Karpas-422 (cell line): ENCODE data around the gene GALE. TPM values are rescaled to one million over a fixed set of nuclear protein-coding genes. Genes with fewer than 3 reads are reported as not detected.
"Not testable (repeated sequence)": the region's sequence is repeated elsewhere in the genome, so short reads cannot be mapped to it uniquely, and the experiment has no call there.

ENCODE experiments used
- DNase-seq: peaks from one replicate; pipeline ENCODE4 v3.0.0-alpha.2; 2015
- H2AFZ ChIP-seq: fragments of 200-600 bp; sonication (generic); 2 replicates; pipeline ENCODE4 v1.6.1; 2014; ENCODE audit warnings: antibody characterized with exemption, low read length, mixed read lengths
- H3K27ac ChIP-seq: fragments of 200-600 bp; sonication (generic); 2 replicates; pipeline ENCODE4 v1.5.1; 2014; ENCODE audit warnings: mild to moderate bottlenecking, low read length, moderate library complexity
- H3K27me3 ChIP-seq: fragments of 200-600 bp; sonication (generic); 2 replicates; pipeline ENCODE4 v1.6.1; 2014; ENCODE audit warnings: low read length, mixed read lengths
- H3K36me3 ChIP-seq: fragments of 200-600 bp; sonication (generic); 2 replicates; pipeline ENCODE4 v1.6.1; 2014; ENCODE audit warnings: low read length, mixed read lengths; ENCODE audit not compliant: insufficient read depth
- H3K4me1 ChIP-seq: fragments of 200-600 bp; sonication (generic); 2 replicates; pipeline ENCODE4 v1.6.1; 2014; ENCODE audit warnings: mild to moderate bottlenecking, low read length, mixed read lengths
- H3K4me2 ChIP-seq: fragments of 200-600 bp; sonication (generic); 2 replicates; pipeline ENCODE4 v1.6.1; 2014; ENCODE audit warnings: low read length, low read depth, mild to moderate bottlenecking; ENCODE audit not compliant: poor library complexity, severe bottlenecking
- H3K4me3 ChIP-seq: fragments of 200-600 bp; sonication (generic); 2 replicates; pipeline ENCODE4 v1.5.1; 2014; ENCODE audit warnings: mild to moderate bottlenecking, antibody characterized with exemption, low read length, mixed read lengths
- H3K79me2 ChIP-seq: fragments of 200-600 bp; sonication (generic); 2 replicates; pipeline ENCODE4 v1.6.1; 2014; ENCODE audit warnings: mild to moderate bottlenecking, low read length, mixed read lengths
- H3K9ac ChIP-seq: fragments of 200-600 bp; sonication (generic); 2 replicates; pipeline ENCODE4 v1.6.0; 2014; ENCODE audit warnings: low read length
- H3K9me2 ChIP-seq: fragments of 200-600 bp; sonication (generic), shearing (Covaris generic); replicated peaks from 2 replicates; pipeline ENCODE4 v1.6.0; 2014; ENCODE audit warnings: mild to moderate bottlenecking, low read length, moderate library complexity; ENCODE audit not compliant: insufficient read depth
- H3K9me3 ChIP-seq: fragments of 300-700, 200-600 bp; sonication (generic); 2 replicates; pipeline ENCODE4 v1.6.1; 2014; ENCODE audit warnings: low read length, mixed read lengths
- H4K20me1 ChIP-seq: fragments of 200-600 bp; sonication (generic); 2 replicates; pipeline ENCODE4 v1.6.1; 2014; ENCODE audit warnings: mild to moderate bottlenecking, antibody characterized with exemption, low read length, low read depth; ENCODE audit not compliant: insufficient read depth
- total RNA-seq: library from RNA; depleted of rRNA; stranded (reverse); fragments of >200 nt; shearing (Covaris generic); gene quantifications from 2 replicates; pipeline ENCODE4 v1.2.3, GENCODE V29; 2014; ENCODE audit warnings: low replicate concordance

GALE gene
- total RNA-seq, 1 experiment from 2014 or later: 39.7 TPM

DNA sequence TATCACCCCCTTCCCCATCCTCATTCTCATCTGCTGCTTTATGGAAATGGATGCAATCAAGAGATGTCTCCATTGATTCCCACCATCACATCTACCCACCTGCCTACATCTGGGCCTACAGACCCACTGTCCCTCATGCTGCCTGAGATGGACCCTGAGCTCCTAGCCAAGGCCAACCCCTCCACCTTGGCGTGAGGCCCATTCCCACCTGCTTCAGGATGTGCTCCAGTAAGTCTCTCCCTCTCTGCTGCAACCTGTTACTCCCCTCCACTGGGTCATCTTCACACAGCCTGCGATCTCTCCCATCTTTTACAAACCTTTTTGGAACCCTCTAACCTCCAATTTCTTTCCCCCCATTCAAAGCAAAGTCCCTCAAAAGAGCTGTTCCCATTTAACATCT lies 4.5 kb upstream of the GALE start:
- Histone ChIP-seq H3K9me3 (no peaks in the 10 kb centered on the region), H3K4me1 (peaks cover 15% of the 10 kb centered on the region), H4K20me1 (no peaks in the 10 kb centered on the region), H2AFZ (no peak overlapping the region), H3K79me2 (no peaks in the 10 kb centered on the region; the same call in 1 of the 2 replicates), H3K9ac (no peak overlapping the region), H3K4me3 (no peak overlapping the region), H3K9me2 (no peaks in the 10 kb centered on the region), H3K36me3 (no peaks in the 10 kb centered on the region), H3K4me2 (no peak overlapping the region), H3K27me3 (no peaks in the 10 kb centered on the region), H3K27ac (no peak overlapping the region)
- DNase-seq: no peak

DNA sequence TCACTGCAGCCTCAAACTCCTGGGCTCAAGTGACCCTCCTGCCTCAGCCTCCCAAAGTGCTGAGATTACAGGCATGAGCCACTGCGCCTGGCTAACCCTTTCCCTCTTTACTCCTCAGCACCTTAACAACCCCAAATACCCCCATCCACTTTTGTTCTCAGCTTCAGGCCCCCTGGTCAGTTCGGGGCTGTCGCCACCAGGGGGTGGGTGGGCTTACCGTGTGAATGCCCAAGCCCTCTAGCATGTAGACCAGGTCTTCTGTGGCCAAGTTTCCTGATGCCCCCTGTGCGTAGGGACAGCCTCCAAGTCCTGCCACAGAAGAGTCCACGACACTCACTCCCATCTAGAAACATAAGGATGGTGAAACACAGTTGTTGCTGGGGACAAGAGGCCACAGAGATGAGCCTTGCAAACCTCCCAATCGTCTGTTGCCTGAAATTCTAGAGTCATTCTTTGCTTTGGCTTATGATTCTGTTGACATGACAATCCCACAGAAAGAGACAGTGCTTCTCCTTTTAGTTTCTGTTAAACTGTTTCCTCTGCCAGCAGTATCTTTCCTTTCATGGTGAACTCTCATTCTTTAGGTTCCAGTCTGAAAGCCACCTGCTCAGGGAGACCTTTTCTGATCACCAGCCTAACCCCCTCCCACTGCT lies 3.8 kb upstream of the GALE start:
- no peaks in the 10 kb centered on the region for H3K9me2 ChIP-seq
- no peak for DNase-seq
- H3K9me3 ChIP-seq: no peaks in the 10 kb centered on the region
- H2AFZ ChIP-seq: no peak overlapping the region
- no peaks in the 10 kb centered on the region for H3K36me3 ChIP-seq
- H3K4me1 ChIP-seq: peaks cover 16% of the 10 kb centered on the region
- H3K9ac ChIP-seq: no peak overlapping the region
- peaks cover 6% of the 10 kb centered on the region; the same call in 1 of the 2 replicates for H3K79me2 ChIP-seq
- no peak overlapping the region for H3K4me3 ChIP-seq
- H3K27me3 ChIP-seq: no peaks in the 10 kb centered on the region
- H3K27ac ChIP-seq: no peak overlapping the region
- H3K4me2 ChIP-seq: no peak overlapping the region
- no peaks in the 10 kb centered on the region for H4K20me1 ChIP-seq

DNA sequence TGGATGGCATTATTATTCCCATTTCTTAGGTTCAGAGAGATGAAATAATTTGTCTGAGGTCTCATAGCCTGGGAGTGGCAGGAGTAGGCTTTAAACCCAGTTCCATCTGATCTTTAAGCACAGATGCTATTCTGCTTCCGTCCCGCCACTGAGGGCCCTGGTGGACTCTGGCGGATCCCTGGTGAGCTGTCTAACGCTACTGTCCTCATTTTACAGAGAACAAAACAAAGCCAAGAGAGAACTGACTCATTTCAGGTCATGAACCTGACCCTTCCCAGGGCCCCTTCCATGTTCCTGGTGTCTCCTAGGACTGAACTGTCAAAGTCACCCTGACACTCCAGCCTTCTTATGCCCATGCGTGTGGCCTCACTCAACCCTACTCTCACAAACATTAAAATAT lies 3.1 kb upstream of the GALE start:
- Histone ChIP-seq H3K4me3 (no peak overlapping the region), H3K4me2 (no peak overlapping the region), H3K79me2 (peaks cover 8% of the 10 kb centered on the region; the same call in 1 of the 2 replicates), H3K9me2 (no peaks in the 10 kb centered on the region), H3K4me1 (peaks cover 22% of the 10 kb centered on the region), H4K20me1 (no peaks in the 10 kb centered on the region), H2AFZ (no peak overlapping the region), H3K9me3 (no peaks in the 10 kb centered on the region), H3K9ac (no peak overlapping the region), H3K36me3 (no peaks in the 10 kb centered on the region), H3K27ac (no peak overlapping the region), H3K27me3 (no peaks in the 10 kb centered on the region)
- no peak for DNase-seq

DNA sequence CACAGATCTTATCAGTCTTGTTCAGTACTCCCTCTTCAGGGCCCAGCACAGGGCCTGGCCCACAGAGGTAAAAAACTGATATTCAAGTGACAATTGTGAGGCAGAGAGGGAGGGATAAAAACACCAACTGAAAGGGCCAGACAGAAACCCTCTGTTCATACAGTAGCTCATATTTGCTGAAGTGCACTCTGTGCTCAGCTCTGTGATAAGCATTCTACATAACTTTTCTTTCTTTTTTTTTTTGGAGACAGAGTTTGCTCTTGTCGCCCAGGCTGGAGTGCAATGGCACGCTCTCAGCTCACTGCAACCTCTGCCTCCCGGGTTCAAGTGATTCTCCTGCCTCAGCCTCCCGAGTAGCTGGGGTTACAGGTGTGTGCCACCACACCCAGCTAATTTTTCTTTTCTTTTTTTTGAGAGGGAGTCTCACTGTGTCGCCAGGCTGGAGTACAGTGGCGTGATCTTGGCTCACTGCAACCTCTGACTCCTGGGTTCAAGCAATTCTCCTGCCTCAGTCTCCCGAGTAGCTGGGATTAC lies 2.3 kb upstream of the GALE start:
- not testable (repeated sequence) for H3K27me3 ChIP-seq, H3K4me3 ChIP-seq, H3K27ac ChIP-seq, H3K9me3 ChIP-seq, H3K9ac ChIP-seq, H2AFZ ChIP-seq, H3K79me2 ChIP-seq, H3K36me3 ChIP-seq, DNase-seq, H4K20me1 ChIP-seq, H3K4me2 ChIP-seq, H3K9me2 ChIP-seq
- H3K4me1 ChIP-seq: peaks cover 22% of the 10 kb centered on the region

- no peaks in the 10 kb centered on the region for H3K27me3 ChIP-seq
- no peaks in the 10 kb centered on the region for H3K9me3 ChIP-seq
- H3K4me1 ChIP-seq: peaks cover 22% of the 10 kb centered on the region
- no peaks in the 10 kb centered on the region for H3K9me2 ChIP-seq
- H3K27ac ChIP-seq: no peak overlapping the region
- H3K36me3 ChIP-seq: no peaks in the 10 kb centered on the region
- H3K4me2 ChIP-seq: peak overlapping the region; percentile 83
- peak overlapping the region; percentile 94 for H3K4me3 ChIP-seq
- no peaks in the 10 kb centered on the region for H4K20me1 ChIP-seq
- H3K9ac ChIP-seq: peak overlapping the region; percentile 94
- DNase-seq: no peak
- peaks cover 8% of the 10 kb centered on the region; the same call in 1 of the 2 replicates for H3K79me2 ChIP-seq
- no peak overlapping the region for H2AFZ ChIP-seq
Observed at GRCh38 chr1:23801876-23802275, 1.3 kb upstream of the GALE start.

GRCh38 chr1:23801338-23801748 lies 789 bp upstream of the GALE start:
- Histone ChIP-seq H3K9me3 (no peaks in the 10 kb centered on the region), H3K79me2 (peaks cover 8% of the 10 kb centered on the region; the same call in 1 of the 2 replicates), H3K36me3 (no peaks in the 10 kb centered on the region), H3K4me2 (peak overlapping the region; percentile 83), H3K9me2 (no peaks in the 10 kb centered on the region), H3K4me3 (peak overlapping the region; percentile 94), H4K20me1 (no peaks in the 10 kb centered on the region), H3K4me1 (peaks cover 22% of the 10 kb centered on the region), H3K9ac (peak overlapping the region; percentile 94), H3K27me3 (no peaks in the 10 kb centered on the region), H3K27ac (no peak overlapping the region), H2AFZ (no peak overlapping the region)
- DNase-seq: no peak

- H3K27me3 ChIP-seq: no peaks in the 10 kb centered on the region
- no peaks in the 10 kb centered on the region for H3K36me3 ChIP-seq
- H4K20me1 ChIP-seq: no peaks in the 10 kb centered on the region
- H2AFZ ChIP-seq: no peak overlapping the region
- H3K4me2 ChIP-seq: peak overlapping the region; percentile 90
- peak; percentile 61 for DNase-seq
- peak overlapping the region; percentile 94 for H3K9ac ChIP-seq
- H3K4me3 ChIP-seq: peak overlapping the region; percentile 94
- H3K4me1 ChIP-seq: peaks cover 22% of the 10 kb centered on the region
- H3K9me3 ChIP-seq: no peaks in the 10 kb centered on the region
- 0 out of 2 replicates have a peak overlapping the region, but pooled peaks have one; percentile 21 for H3K27ac ChIP-seq
- peaks cover 8% of the 10 kb centered on the region; the same call in 1 of the 2 replicates for H3K79me2 ChIP-seq
- no peaks in the 10 kb centered on the region for H3K9me2 ChIP-seq
Observed at GRCh38 chr1:23799570-23800399, 769 bp downstream of the GALE start.

DNA sequence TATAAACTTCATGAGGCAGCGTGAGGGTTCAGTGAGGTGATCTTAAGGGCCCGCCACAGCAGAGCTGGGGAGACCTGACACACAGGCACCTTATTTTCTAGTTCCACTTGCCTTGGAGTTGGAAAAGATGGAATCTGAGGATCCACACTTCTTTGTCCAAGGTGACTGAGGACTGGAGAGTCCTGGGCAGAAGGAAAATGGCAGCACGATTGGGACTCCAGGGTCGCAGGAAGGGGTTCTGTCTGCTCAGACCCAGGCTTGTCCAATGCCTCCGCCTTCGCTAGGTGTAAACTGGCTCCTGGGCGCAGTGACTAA lies 1.3 kb downstream of the GALE start:
- Histone ChIP-seq H3K4me1 (peaks cover 22% of the 10 kb centered on the region), H3K79me2 (peaks cover 8% of the 10 kb centered on the region; the same call in 1 of the 2 replicates), H3K4me3 (peak overlapping the region; percentile 94; the same call in 1 of the 2 replicates), H3K9ac (peak overlapping the region; percentile 94), H3K9me2 (no peaks in the 10 kb centered on the region), H3K4me2 (peak overlapping the region; percentile 90), H3K9me3 (no peaks in the 10 kb centered on the region), H4K20me1 (no peaks in the 10 kb centered on the region), H3K27me3 (no peaks in the 10 kb centered on the region), H3K36me3 (no peaks in the 10 kb centered on the region), H2AFZ (no peak overlapping the region), H3K27ac (0 out of 2 replicates have a peak overlapping the region, but pooled peaks have one; percentile 21)
- DNase-seq: no peak
